MM.1S (cell line): ENCODE measurements around the gene USF1.
A peak's percentile ranks its signal among the peaks of the same experiment; 100 is the strongest.

Source experiments
- DNase-seq: peaks from one replicate; pipeline ENCODE4 v3.0.0-alpha.2; 2015
- H2AFZ ChIP-seq: fragments of 300-600 bp; sonication (generic); 2 replicates; pipeline ENCODE4 v1.6.0; 2016; ENCODE audit warnings: antibody characterized with exemption, low read length
- H3F3A ChIP-seq: fragments of 300-600 bp; sonication (generic); 2 replicates; pipeline ENCODE4 v1.6.1; 2016; ENCODE audit warnings: mild to moderate bottlenecking, antibody characterized with exemption, low read length, moderate library complexity, mixed read lengths; ENCODE audit not compliant: insufficient read depth
- H3K27ac ChIP-seq: fragments of 300-600 bp; sonication (generic); 2 replicates; pipeline ENCODE4 v1.5.1; 2016; ENCODE audit warnings: mild to moderate bottlenecking, low read length
- H3K27me3 ChIP-seq: fragments of 300-600 bp; sonication (generic); replicated peaks from 2 replicates; pipeline ENCODE4 v1.6.0; 2016; ENCODE audit warnings: low read length; ENCODE audit not compliant: insufficient read depth
- H3K36me3 ChIP-seq: fragments of 300-600 bp; sonication (generic); replicated peaks from 2 replicates; pipeline ENCODE4 v1.6.1; 2016; ENCODE audit warnings: mild to moderate bottlenecking, low read length, mixed read lengths; ENCODE audit not compliant: insufficient read depth
- H3K4me1 ChIP-seq: fragments of 300-600 bp; sonication (generic); 2 replicates; pipeline ENCODE4 v1.6.1; 2016; ENCODE audit warnings: low read length, mixed read lengths
- H3K4me2 ChIP-seq: fragments of 300-600 bp; sonication (generic); 2 replicates; pipeline ENCODE4 v1.6.0; 2016; ENCODE audit warnings: low read depth, low read length
- H3K4me3 ChIP-seq: fragments of 300-600 bp; sonication (generic); 2 replicates; pipeline ENCODE4 v1.5.1; 2016; ENCODE audit warnings: low read length, mixed read lengths
- H3K79me2 ChIP-seq: fragments of 300-600 bp; sonication (generic); 2 replicates; pipeline ENCODE4 v1.6.1; 2016; ENCODE audit warnings: mixed run types, low read length, mixed read lengths
- H3K9ac ChIP-seq: fragments of 300-600 bp; sonication (generic); 2 replicates; pipeline ENCODE4 v1.6.1; 2016; ENCODE audit warnings: low read length, mixed read lengths
- H3K9me2 ChIP-seq: fragments of 300-600 bp; sonication (generic); replicated peaks from 2 replicates; pipeline ENCODE4 v1.6.1; 2016; ENCODE audit warnings: mild to moderate bottlenecking, low read length, mixed read lengths; ENCODE audit not compliant: insufficient read depth
- H3K9me3 ChIP-seq: fragments of 300-600 bp; sonication (generic); replicated peaks from 2 replicates; pipeline ENCODE4 v1.6.1; 2016; ENCODE audit warnings: mild to moderate bottlenecking, low read length, mixed read lengths; ENCODE audit not compliant: insufficient read depth
- H4K20me1 ChIP-seq: fragments of 300-600 bp; sonication (generic); 2 replicates; pipeline ENCODE4 v1.6.1; 2016; ENCODE audit warnings: mild to moderate bottlenecking, low read length, moderate library complexity, mixed read lengths; ENCODE audit not compliant: insufficient read depth
- CTCF ChIP-seq: fragments of 300-600 bp; sonication (generic); IDR thresholded peaks from 2 replicates; pipeline ENCODE4 v1.5.1; 2016; ENCODE audit warnings: antibody characterized with exemption, low read length, mixed read lengths
- EZH2 ChIP-seq: fragments of 300-600 bp; sonication (generic); optimal IDR thresholded peaks from 2 replicates; pipeline ENCODE3; 2017; ENCODE audit warnings: low read depth, mild to moderate bottlenecking, antibody characterized with exemption, low read length, mixed read lengths
- EZH2phosphoT487 ChIP-seq: fragments of 300-600 bp; sonication (generic); IDR thresholded peaks from 2 replicates; pipeline ENCODE4 v1.6.1; 2018; ENCODE audit warnings: antibody characterized with exemption, low read length

Gene USF1, protein sequence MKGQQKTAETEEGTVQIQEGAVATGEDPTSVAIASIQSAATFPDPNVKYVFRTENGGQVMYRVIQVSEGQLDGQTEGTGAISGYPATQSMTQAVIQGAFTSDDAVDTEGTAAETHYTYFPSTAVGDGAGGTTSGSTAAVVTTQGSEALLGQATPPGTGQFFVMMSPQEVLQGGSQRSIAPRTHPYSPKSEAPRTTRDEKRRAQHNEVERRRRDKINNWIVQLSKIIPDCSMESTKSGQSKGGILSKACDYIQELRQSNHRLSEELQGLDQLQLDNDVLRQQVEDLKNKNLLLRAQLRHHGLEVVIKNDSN

GRCh38 chr1:161045736-161046604 is at the start of gene USF1:
Gene USF1, minus strand, starts transcription at chr1:161045977. Its CDS starts 2,702 bp downstream, at chr1:161043275.
- H3F3A ChIP-seq = peaks cover 50% of the 10 kb centered on the region
- H3K27ac ChIP-seq = peak within 1 kb of the TSS; percentile 88
- peaks cover 37% of the 10 kb centered on the region for H3K79me2 ChIP-seq
- peaks cover 5% of the 10 kb centered on the region; the same call in 1 of the 2 replicates for H3K36me3 ChIP-seq
- peak; percentile 99 for DNase-seq
- no peak for TF ChIP-seq EZH2
- TF ChIP-seq EZH2phosphoT487 = no peak
- no peak for TF ChIP-seq CTCF
- peak within 1 kb of the TSS; percentile 93 for H3K9ac ChIP-seq
- peaks cover 18% of the 10 kb centered on the region for H3K4me1 ChIP-seq
- no peaks in the 10 kb centered on the region for H4K20me1 ChIP-seq
- H3K9me3 ChIP-seq = no peaks in the 10 kb centered on the region
- H3K9me2 ChIP-seq = no peaks in the 10 kb centered on the region
- peak within 1 kb of the TSS; percentile 80 for H3K4me3 ChIP-seq
- H2AFZ ChIP-seq = peak within 1 kb of the TSS; percentile 63
- H3K4me2 ChIP-seq = peak within 1 kb of the TSS; percentile 87
- no peaks in the 10 kb centered on the region for H3K27me3 ChIP-seq

DNA sequence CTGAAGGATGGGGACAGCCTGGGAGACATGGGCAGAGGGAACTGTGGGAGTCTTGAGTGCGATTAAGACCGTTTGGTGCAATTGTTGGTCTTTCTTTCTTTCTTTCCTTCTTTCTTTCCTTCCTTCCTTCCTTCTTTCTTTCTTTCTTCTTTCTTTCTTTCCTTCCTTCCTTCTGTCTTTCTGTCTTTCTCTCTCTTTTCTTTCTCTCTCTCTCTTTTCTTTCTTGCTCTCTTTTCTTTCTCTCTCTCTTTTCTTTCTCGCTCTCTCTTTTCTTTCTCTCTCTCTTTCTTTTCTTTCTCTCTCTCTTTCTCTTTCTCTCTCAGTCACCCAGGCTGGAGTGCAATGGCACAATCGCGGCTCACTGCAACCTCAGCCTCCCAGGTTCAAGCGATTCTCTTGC is 49.5 kb upstream of the USF1 start:
- Histone ChIP-seq H3K9ac (no peak overlapping the region), H3K4me1 (peaks cover 14% of the 10 kb centered on the region), H3F3A (peaks cover 24% of the 10 kb centered on the region), H3K9me3 (no peaks in the 10 kb centered on the region), H3K9me2 (no peaks in the 10 kb centered on the region), H2AFZ (no peak overlapping the region), H3K4me3 (no peak overlapping the region), H3K79me2 (no peaks in the 10 kb centered on the region), H3K36me3 (no peaks in the 10 kb centered on the region), H3K27me3 (no peaks in the 10 kb centered on the region), H3K4me2 (no peak overlapping the region), H3K27ac (no peak overlapping the region), H4K20me1 (no peaks in the 10 kb centered on the region)
- TF ChIP-seq EZH2phosphoT487 = no peak
- TF ChIP-seq CTCF = no peak
- no peak for TF ChIP-seq EZH2
- no peak for DNase-seq

GRCh38 chr1:161094481-161094880 is 48.7 kb upstream of the USF1 start:
- no peaks in the 10 kb centered on the region for H3K27me3 ChIP-seq
- no peak for DNase-seq
- H2AFZ ChIP-seq = no peak overlapping the region
- no peak overlapping the region for H3K9ac ChIP-seq
- TF ChIP-seq CTCF (no peak), EZH2phosphoT487 (no peak), EZH2 (no peak)
- H3K9me3 ChIP-seq = no peaks in the 10 kb centered on the region
- H3K4me2 ChIP-seq = no peak overlapping the region
- no peaks in the 10 kb centered on the region for H3K36me3 ChIP-seq
- H3K9me2 ChIP-seq = no peaks in the 10 kb centered on the region
- no peaks in the 10 kb centered on the region for H4K20me1 ChIP-seq
- no peak overlapping the region for H3K27ac ChIP-seq
- no peaks in the 10 kb centered on the region for H3K79me2 ChIP-seq
- H3F3A ChIP-seq = peaks cover 16% of the 10 kb centered on the region
- peaks cover 14% of the 10 kb centered on the region for H3K4me1 ChIP-seq
- H3K4me3 ChIP-seq = no peak overlapping the region
